MM.1S (cell line): ENCODE data around the gene ATP6V1G2.

Experiments used
- DNase-seq: peaks from one replicate; pipeline ENCODE4 v3.0.0-alpha.2; 2015
- H2AFZ ChIP-seq: fragments of 300-600 bp; sonication (generic); 2 replicates; pipeline ENCODE4 v1.6.0; 2016; ENCODE audit warnings: antibody characterized with exemption, low read length
- H3F3A ChIP-seq: fragments of 300-600 bp; sonication (generic); 2 replicates; pipeline ENCODE4 v1.6.1; 2016; ENCODE audit warnings: mild to moderate bottlenecking, antibody characterized with exemption, low read length, moderate library complexity, mixed read lengths; ENCODE audit not compliant: insufficient read depth
- H3K27ac ChIP-seq: fragments of 300-600 bp; sonication (generic); 2 replicates; pipeline ENCODE4 v1.5.1; 2016; ENCODE audit warnings: mild to moderate bottlenecking, low read length
- H3K27me3 ChIP-seq: fragments of 300-600 bp; sonication (generic); replicated peaks from 2 replicates; pipeline ENCODE4 v1.6.0; 2016; ENCODE audit warnings: low read length; ENCODE audit not compliant: insufficient read depth
- H3K36me3 ChIP-seq: fragments of 300-600 bp; sonication (generic); replicated peaks from 2 replicates; pipeline ENCODE4 v1.6.1; 2016; ENCODE audit warnings: mild to moderate bottlenecking, low read length, mixed read lengths; ENCODE audit not compliant: insufficient read depth
- H3K4me1 ChIP-seq: fragments of 300-600 bp; sonication (generic); 2 replicates; pipeline ENCODE4 v1.6.1; 2016; ENCODE audit warnings: low read length, mixed read lengths
- H3K4me2 ChIP-seq: fragments of 300-600 bp; sonication (generic); 2 replicates; pipeline ENCODE4 v1.6.0; 2016; ENCODE audit warnings: low read depth, low read length
- H3K4me3 ChIP-seq: fragments of 300-600 bp; sonication (generic); 2 replicates; pipeline ENCODE4 v1.5.1; 2016; ENCODE audit warnings: low read length, mixed read lengths
- H3K79me2 ChIP-seq: fragments of 300-600 bp; sonication (generic); 2 replicates; pipeline ENCODE4 v1.6.1; 2016; ENCODE audit warnings: mixed run types, low read length, mixed read lengths
- H3K9ac ChIP-seq: fragments of 300-600 bp; sonication (generic); 2 replicates; pipeline ENCODE4 v1.6.1; 2016; ENCODE audit warnings: low read length, mixed read lengths
- H3K9me2 ChIP-seq: fragments of 300-600 bp; sonication (generic); replicated peaks from 2 replicates; pipeline ENCODE4 v1.6.1; 2016; ENCODE audit warnings: mild to moderate bottlenecking, low read length, mixed read lengths; ENCODE audit not compliant: insufficient read depth
- H3K9me3 ChIP-seq: fragments of 300-600 bp; sonication (generic); replicated peaks from 2 replicates; pipeline ENCODE4 v1.6.1; 2016; ENCODE audit warnings: mild to moderate bottlenecking, low read length, mixed read lengths; ENCODE audit not compliant: insufficient read depth
- H4K20me1 ChIP-seq: fragments of 300-600 bp; sonication (generic); 2 replicates; pipeline ENCODE4 v1.6.1; 2016; ENCODE audit warnings: mild to moderate bottlenecking, low read length, moderate library complexity, mixed read lengths; ENCODE audit not compliant: insufficient read depth
- EZH2 ChIP-seq: fragments of 300-600 bp; sonication (generic); optimal IDR thresholded peaks from 2 replicates; pipeline ENCODE3; 2017; ENCODE audit warnings: low read depth, mild to moderate bottlenecking, antibody characterized with exemption, low read length, mixed read lengths
- EZH2phosphoT487 ChIP-seq: fragments of 300-600 bp; sonication (generic); IDR thresholded peaks from 2 replicates; pipeline ENCODE4 v1.6.1; 2018; ENCODE audit warnings: antibody characterized with exemption, low read length
- TF ChIP-seq, protein P1 (sequence below): fragments of 300-600 bp; sonication (generic); IDR thresholded peaks from 2 replicates; pipeline ENCODE4 v1.5.1; 2016; ENCODE audit warnings: antibody characterized with exemption, low read length, mixed read lengths

The ATP6V1G2 gene

DNA sequence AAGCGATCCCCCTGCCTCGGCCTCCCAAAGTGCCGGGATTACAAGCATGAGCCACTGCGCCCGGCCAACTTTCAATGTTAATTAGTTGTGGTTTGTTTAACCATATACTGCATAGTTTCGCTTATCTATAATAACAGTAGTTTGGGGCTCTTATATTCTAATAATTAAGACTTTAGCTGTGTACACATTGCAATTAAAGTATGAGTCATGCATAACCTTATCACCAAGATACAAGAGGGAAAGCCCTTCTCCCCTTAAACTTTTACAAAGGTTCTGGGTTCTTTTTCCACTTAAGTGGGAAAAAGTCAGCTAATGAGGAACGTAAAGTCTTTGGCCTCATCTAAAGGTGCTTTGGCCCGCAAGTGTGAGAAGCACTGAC is 20.9 kb downstream of the ATP6V1G2 start:
- Histone ChIP-seq H3K9ac (no peak overlapping the region), H3K4me1 (no peaks in the 10 kb centered on the region), H3K9me2 (no peaks in the 10 kb centered on the region), H3K79me2 (no peaks in the 10 kb centered on the region), H3K27me3 (no peaks in the 10 kb centered on the region), H3K36me3 (no peaks in the 10 kb centered on the region), H2AFZ (no peak overlapping the region), H3K4me2 (no peak overlapping the region), H4K20me1 (no peaks in the 10 kb centered on the region), H3K27ac (no peak overlapping the region), H3K9me3 (no peaks in the 10 kb centered on the region), H3K4me3 (no peak overlapping the region), H3F3A (peaks cover 7% of the 10 kb centered on the region; the same call in 1 of the 2 replicates)
- no peak for DNase-seq
- TF ChIP-seq EZH2phosphoT487 (no peak), EZH2 (no peak)
- TF ChIP-seq, protein P1, sequence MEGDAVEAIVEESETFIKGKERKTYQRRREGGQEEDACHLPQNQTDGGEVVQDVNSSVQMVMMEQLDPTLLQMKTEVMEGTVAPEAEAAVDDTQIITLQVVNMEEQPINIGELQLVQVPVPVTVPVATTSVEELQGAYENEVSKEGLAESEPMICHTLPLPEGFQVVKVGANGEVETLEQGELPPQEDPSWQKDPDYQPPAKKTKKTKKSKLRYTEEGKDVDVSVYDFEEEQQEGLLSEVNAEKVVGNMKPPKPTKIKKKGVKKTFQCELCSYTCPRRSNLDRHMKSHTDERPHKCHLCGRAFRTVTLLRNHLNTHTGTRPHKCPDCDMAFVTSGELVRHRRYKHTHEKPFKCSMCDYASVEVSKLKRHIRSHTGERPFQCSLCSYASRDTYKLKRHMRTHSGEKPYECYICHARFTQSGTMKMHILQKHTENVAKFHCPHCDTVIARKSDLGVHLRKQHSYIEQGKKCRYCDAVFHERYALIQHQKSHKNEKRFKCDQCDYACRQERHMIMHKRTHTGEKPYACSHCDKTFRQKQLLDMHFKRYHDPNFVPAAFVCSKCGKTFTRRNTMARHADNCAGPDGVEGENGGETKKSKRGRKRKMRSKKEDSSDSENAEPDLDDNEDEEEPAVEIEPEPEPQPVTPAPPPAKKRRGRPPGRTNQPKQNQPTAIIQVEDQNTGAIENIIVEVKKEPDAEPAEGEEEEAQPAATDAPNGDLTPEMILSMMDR = no peak

DNA sequence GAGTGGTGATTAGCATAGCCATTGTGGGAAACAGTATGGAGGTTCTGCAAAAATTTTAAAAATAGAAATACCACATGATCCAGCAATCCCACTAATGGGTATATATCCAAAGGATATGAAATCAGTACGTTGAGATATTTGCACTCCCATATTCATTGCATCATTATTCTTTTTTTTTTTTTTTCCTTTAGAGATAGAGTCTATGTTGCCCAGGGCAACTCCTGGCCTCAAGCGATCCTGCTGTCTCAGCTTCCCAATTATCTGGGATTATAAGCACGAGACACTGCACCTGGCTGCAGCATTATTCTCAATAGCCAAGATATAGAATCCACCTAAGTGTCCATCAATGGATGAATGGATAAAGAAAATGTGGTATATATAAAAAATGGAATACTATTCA is 24.6 kb downstream of the ATP6V1G2 start:
- no peak overlapping the region for H3K9ac ChIP-seq
- no peak overlapping the region for H3K4me2 ChIP-seq
- no peak overlapping the region for H3K4me3 ChIP-seq
- no peak overlapping the region for H3K27ac ChIP-seq
- no peak overlapping the region for H2AFZ ChIP-seq
- no peaks in the 10 kb centered on the region for H3K79me2 ChIP-seq
- H3K36me3 ChIP-seq = no peaks in the 10 kb centered on the region
- no peaks in the 10 kb centered on the region for H4K20me1 ChIP-seq
- no peaks in the 10 kb centered on the region for H3K9me3 ChIP-seq
- H3K27me3 ChIP-seq = no peaks in the 10 kb centered on the region
- no peaks in the 10 kb centered on the region for H3K4me1 ChIP-seq
- no peaks in the 10 kb centered on the region for H3K9me2 ChIP-seq
- no peak for TF ChIP-seq EZH2
- TF ChIP-seq, protein P1 = no peak
- no peak for TF ChIP-seq EZH2phosphoT487
- H3F3A ChIP-seq = no peaks in the 10 kb centered on the region
- no peak for DNase-seq

DNA sequence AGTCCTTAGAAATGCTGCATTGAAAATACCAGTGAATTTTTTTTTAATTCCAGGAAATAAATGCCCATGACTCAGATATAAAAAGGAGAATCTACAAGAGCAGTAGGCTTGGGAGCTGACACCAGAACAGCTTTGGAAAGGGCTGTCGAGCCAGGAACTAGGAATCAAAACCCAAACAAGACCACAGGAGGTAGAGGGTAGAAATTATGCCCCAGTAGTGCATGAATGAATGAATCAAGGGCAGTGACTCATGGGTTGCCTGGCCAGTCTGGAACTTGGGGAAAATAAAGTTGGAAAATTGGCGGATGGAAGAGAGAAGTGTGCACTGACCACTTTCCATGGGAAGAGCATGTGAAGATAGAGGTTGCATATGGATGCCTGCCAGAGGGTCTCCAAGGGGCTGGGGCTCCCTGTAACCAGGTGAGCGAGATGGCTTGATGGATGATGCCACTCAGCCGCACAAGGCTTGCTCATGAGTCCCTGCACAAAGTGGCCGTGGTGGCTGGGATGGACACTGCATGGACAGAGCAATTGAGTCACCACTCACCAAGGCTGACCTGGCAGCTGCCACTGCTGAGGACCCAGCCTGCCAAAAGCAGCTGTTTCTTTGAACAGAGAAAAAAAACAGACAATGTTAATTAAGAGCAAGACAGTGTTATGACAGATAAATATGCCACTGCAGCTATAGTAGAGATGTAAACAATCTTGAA is 32.8 kb downstream of the ATP6V1G2 start:
- H3K4me1 ChIP-seq = no peaks in the 10 kb centered on the region
- H3K27me3 ChIP-seq = no peaks in the 10 kb centered on the region
- no peak overlapping the region for H3K9ac ChIP-seq
- H3F3A ChIP-seq = no peaks in the 10 kb centered on the region
- no peaks in the 10 kb centered on the region for H3K79me2 ChIP-seq
- H2AFZ ChIP-seq = no peak overlapping the region
- H3K27ac ChIP-seq = no peak overlapping the region
- no peak overlapping the region for H3K4me3 ChIP-seq
- H3K9me2 ChIP-seq = no peaks in the 10 kb centered on the region
- no peaks in the 10 kb centered on the region for H4K20me1 ChIP-seq
- TF ChIP-seq, protein P1 = no peak
- no peak for TF ChIP-seq EZH2
- no peak for TF ChIP-seq EZH2phosphoT487
- no peak for DNase-seq
- H3K9me3 ChIP-seq = no peaks in the 10 kb centered on the region
- H3K4me2 ChIP-seq = no peak overlapping the region
- no peaks in the 10 kb centered on the region; the same call in 1 of the 2 replicates for H3K36me3 ChIP-seq
